Stimulated activated naive B cell treated with anti-CD40 and anti-IgM and Interleukin-4, amounts not matched to agents 10 μg/mL and 1 μg/mL and 100 μg/mL, for 72 hours (primary cell): Measurements from ENCODE around the gene MYO7A.

Source experiments
- ATAC-seq, 2 donors: fragments of 150-1000 bp; cut with Tn5 transposase; replicated peaks; 2 replicates each; pipeline ENCODE4 v1.10.0; 2021; ENCODE audit warnings: moderate library complexity in 1 of 2
- DNase-seq: peaks from one replicate; pipeline ENCODE4 v3.0.0; 2021
- H3K27ac Mint-ChIP-seq: one replicate; pipeline ENCODE4 v1.8.0; 2022; ENCODE audit warnings: mild to moderate bottlenecking, mixed read lengths
- H3K27me3 Mint-ChIP-seq, 2 donors: one replicate each; pipeline ENCODE4 v1.8.0; 2022; ENCODE audit warnings: mixed read lengths in 2 of 2
- H3K36me3 Mint-ChIP-seq, 2 donors: one replicate each; pipeline ENCODE4 v1.8.0; 2022; ENCODE audit warnings: mixed read lengths in 2 of 2, mild to moderate bottlenecking in 1 of 2
- H3K4me1 Mint-ChIP-seq, 2 donors: one replicate each; pipeline ENCODE4 v1.8.0; 2022; ENCODE audit warnings: mixed read lengths in 2 of 2, mild to moderate bottlenecking in 1 of 2
- H3K4me3 Mint-ChIP-seq, 2 donors: one replicate each; pipeline ENCODE4 v1.8.0; 2022; ENCODE audit warnings: mild to moderate bottlenecking in 2 of 2, mixed read lengths in 2 of 2, moderate library complexity in 1 of 2
- H3K9me3 Mint-ChIP-seq, 2 donors: one replicate each; pipeline ENCODE4 v1.8.0; 2022; ENCODE audit warnings: mixed read lengths in 2 of 2, mild to moderate bottlenecking in 1 of 2

MYO7A gene

GRCh38 chr11:77197626-77198320 lies 69.7 kb downstream of the MYO7A start:
- Mint-ChIP-seq H3K4me3 (no peak overlapping the region), H3K9me3 (no peaks in the 10 kb centered on the region), H3K36me3 (no peaks in the 10 kb centered on the region), H3K27me3 (no peaks in the 10 kb centered on the region), H3K27ac (no peak overlapping the region), H3K4me1 (peaks cover 0 to 2% of the 10 kb centered on the region in 2 donors)
- DNase-seq, result no peak
- no peak for ATAC-seq

GRCh38 chr11:77198440-77198849 lies 70.4 kb downstream of the MYO7A start:
- no peaks in the 10 kb centered on the region for H3K27me3 Mint-ChIP-seq
- peaks cover 0 to 2% of the 10 kb centered on the region in 2 donors for H3K4me1 Mint-ChIP-seq
- H3K27ac Mint-ChIP-seq, result peak overlapping the region; percentile 44
- H3K36me3 Mint-ChIP-seq, result no peaks in the 10 kb centered on the region
- H3K9me3 Mint-ChIP-seq, result no peaks in the 10 kb centered on the region
- DNase-seq (no peak), ATAC-seq (peak; percentile 55 to 60)
- H3K4me3 Mint-ChIP-seq, result no peak overlapping the region

- DNase-seq (no peak), ATAC-seq (no peak)
- H3K9me3 Mint-ChIP-seq, result no peaks in the 10 kb centered on the region
- H3K4me3 Mint-ChIP-seq, result no peak overlapping the region
- H3K36me3 Mint-ChIP-seq, result no peaks in the 10 kb centered on the region
- no peaks in the 10 kb centered on the region for H3K27me3 Mint-ChIP-seq
- H3K27ac Mint-ChIP-seq, result no peak overlapping the region
- peaks cover 0 to 4% of the 10 kb centered on the region in 2 donors for H3K4me1 Mint-ChIP-seq
Measured at GRCh38 chr11:77199137-77199745, 71.2 kb downstream of the MYO7A start.

GRCh38 chr11:77200351-77201268 lies 72.6 kb downstream of the MYO7A start:
- Mint-ChIP-seq H3K4me3 (no peak overlapping the region), H3K4me1 (peaks cover 0 to 4% of the 10 kb centered on the region in 2 donors), H3K27me3 (no peaks in the 10 kb centered on the region), H3K9me3 (no peaks in the 10 kb centered on the region), H3K36me3 (no peaks in the 10 kb centered on the region), H3K27ac (no peak overlapping the region)
- DNase-seq, result no peak
- no peak for ATAC-seq

GRCh38 chr11:77201370-77201769 lies 73.3 kb downstream of the MYO7A start:
- DNase-seq (no peak), ATAC-seq (no peak)
- peaks cover under 1% of the 10 kb centered on the region in 2 donors for H3K27me3 Mint-ChIP-seq
- H3K4me3 Mint-ChIP-seq, result no peak overlapping the region
- no peaks in the 10 kb centered on the region for H3K9me3 Mint-ChIP-seq
- peaks cover 0 to 4% of the 10 kb centered on the region in 2 donors for H3K4me1 Mint-ChIP-seq
- no peaks in the 10 kb centered on the region for H3K36me3 Mint-ChIP-seq
- no peak overlapping the region for H3K27ac Mint-ChIP-seq

- H3K27ac Mint-ChIP-seq, result no peak overlapping the region
- no peaks in the 10 kb centered on the region for H3K9me3 Mint-ChIP-seq
- H3K36me3 Mint-ChIP-seq, result no peaks in the 10 kb centered on the region
- no peak for ATAC-seq
- H3K4me1 Mint-ChIP-seq, result peaks cover 0 to 6% of the 10 kb centered on the region in 2 donors
- no peak overlapping the region for H3K4me3 Mint-ChIP-seq
- H3K27me3 Mint-ChIP-seq, result peaks cover 5% of the 10 kb centered on the region in 2 donors
- no peak for DNase-seq
Measured at GRCh38 chr11:77201991-77202841, 74.2 kb downstream of the MYO7A start.

- Mint-ChIP-seq H3K9me3 (no peaks in the 10 kb centered on the region), H3K27me3 (peaks cover 5% of the 10 kb centered on the region in 2 donors), H3K4me1 (peaks cover 0 to 6% of the 10 kb centered on the region in 2 donors), H3K4me3 (no peak overlapping the region), H3K27ac (no peak overlapping the region), H3K36me3 (no peaks in the 10 kb centered on the region)
- ATAC-seq, result no peak
- DNase-seq, result no peak
Measured at GRCh38 chr11:77202941-77203900, 75.2 kb downstream of the MYO7A start.

GRCh38 chr11:77203901-77204753 lies 76.1 kb downstream of the MYO7A start:
- no peaks in the 10 kb centered on the region for H3K36me3 Mint-ChIP-seq
- no peak overlapping the region for H3K27ac Mint-ChIP-seq
- ATAC-seq (no peak), DNase-seq (no peak)
- H3K4me3 Mint-ChIP-seq, result no peak overlapping the region
- no peaks in the 10 kb centered on the region for H3K9me3 Mint-ChIP-seq
- H3K27me3 Mint-ChIP-seq, result peaks cover 5% of the 10 kb centered on the region in 2 donors
- H3K4me1 Mint-ChIP-seq, result peaks cover 0 to 4% of the 10 kb centered on the region in 2 donors

GRCh38 chr11:77204754-77205466 lies 76.9 kb downstream of the MYO7A start:
- Mint-ChIP-seq H3K4me1 (peaks cover 0 to 4% of the 10 kb centered on the region in 2 donors), H3K27me3 (peaks cover 5% of the 10 kb centered on the region in 2 donors), H3K27ac (no peak overlapping the region), H3K9me3 (no peaks in the 10 kb centered on the region), H3K4me3 (no peak overlapping the region), H3K36me3 (no peaks in the 10 kb centered on the region)
- ATAC-seq, result no peak
- DNase-seq, result no peak

- no peak for ATAC-seq
- no peak overlapping the region for H3K27ac Mint-ChIP-seq
- H3K9me3 Mint-ChIP-seq, result no peaks in the 10 kb centered on the region
- peaks cover 5% of the 10 kb centered on the region in 2 donors for H3K27me3 Mint-ChIP-seq
- no peak for DNase-seq
- H3K36me3 Mint-ChIP-seq, result no peaks in the 10 kb centered on the region
- no peak overlapping the region for H3K4me3 Mint-ChIP-seq
- H3K4me1 Mint-ChIP-seq, result peaks cover 0 to 4% of the 10 kb centered on the region in 2 donors
Measured at GRCh38 chr11:77205467-77206263, 77.6 kb downstream of the MYO7A start.

DNA sequence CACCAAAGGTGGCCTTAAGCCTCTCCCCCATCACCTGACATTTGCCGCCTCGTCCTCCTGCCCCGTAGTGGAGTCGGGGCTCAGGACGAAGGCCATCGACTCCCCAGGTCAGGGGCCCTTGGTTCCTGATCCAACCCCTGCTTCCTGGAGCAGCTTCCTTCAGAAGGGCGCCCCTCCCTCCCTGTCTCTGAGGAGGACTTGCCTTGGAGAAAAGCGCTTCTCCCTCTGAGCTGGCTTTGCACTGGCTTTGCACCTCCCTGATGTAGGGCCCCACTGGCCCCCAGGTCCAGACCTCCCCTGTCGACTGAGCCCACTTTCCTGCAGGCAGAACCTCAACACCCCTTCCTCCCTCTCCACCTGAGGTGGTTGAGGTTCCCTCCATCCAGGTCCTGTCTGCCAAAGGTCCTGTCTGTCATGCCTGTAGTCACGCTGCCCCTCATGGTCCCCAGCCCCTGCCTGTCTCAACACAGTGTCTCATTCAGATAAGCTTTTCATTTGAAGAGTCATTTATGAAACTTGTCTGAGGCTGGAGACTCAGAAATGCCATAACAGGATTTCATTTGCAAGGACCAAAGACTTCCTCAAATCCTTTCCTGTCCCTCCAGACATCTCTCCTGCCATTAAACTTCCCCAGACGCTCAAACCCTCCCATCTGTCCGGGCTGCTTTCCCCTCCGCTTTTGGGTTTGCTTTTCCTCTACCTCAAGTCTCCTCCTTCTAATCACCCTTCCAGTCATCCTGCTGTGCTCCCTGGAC lies 78.4 kb downstream of the MYO7A start:
- DNase-seq (no peak), ATAC-seq (no peak)
- H3K9me3 Mint-ChIP-seq, result no peaks in the 10 kb centered on the region
- H3K4me3 Mint-ChIP-seq, result no peak overlapping the region
- peaks cover 5% of the 10 kb centered on the region in 2 donors for H3K27me3 Mint-ChIP-seq
- H3K4me1 Mint-ChIP-seq, result peaks cover 0 to 4% of the 10 kb centered on the region in 2 donors
- peak overlapping the region; percentile 2 for H3K27ac Mint-ChIP-seq
- H3K36me3 Mint-ChIP-seq, result no peaks in the 10 kb centered on the region
